ENCODE measurements around the gene CA14.

The CA14 gene

GRCh38 chr1:150267896-150268295 is 10.3 kb downstream of the CA14 start:
- no peak for ATAC-seq

DNA sequence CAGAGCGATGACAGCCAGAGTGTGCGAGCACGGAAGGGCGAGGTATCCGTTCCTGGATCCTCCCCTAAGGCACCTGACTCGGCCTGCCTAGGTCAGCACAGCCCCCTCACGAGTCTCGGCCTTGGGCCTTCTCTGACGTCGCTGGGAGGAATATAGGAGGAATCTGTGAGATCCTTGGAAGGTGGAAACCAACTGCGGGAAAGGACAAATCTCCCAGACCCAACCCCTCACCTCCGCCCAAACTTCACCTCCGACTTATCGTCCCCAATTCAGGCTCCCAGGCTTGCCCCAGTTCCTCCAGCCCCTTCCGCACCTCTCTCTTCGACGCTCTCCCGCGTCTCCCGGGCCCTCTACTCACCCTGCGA is 10.7 kb downstream of the CA14 start:
- TF ChIP-seq TOX (CRISPR knock-in tag; IDR thresholded peaks at IDR 0.05; ENCODE audit: borderline replicate concordance) (no peak), ZNF8 (CRISPR knock-in tag; IDR thresholded peaks at IDR 0.05) (no peak), ARNTL (CRISPR knock-in tag; IDR thresholded peaks at IDR 0.05; ENCODE audit: borderline replicate concordance, low read depth) (no peak), CSDC2 (CRISPR knock-in tag; IDR thresholded peaks at IDR 0.05) (no peak), SNAI2 (CRISPR knock-in tag; IDR thresholded peaks at IDR 0.05) (no peak), GLIS3 (CRISPR knock-in tag; IDR thresholded peaks at IDR 0.05) (no peak), BACH2 (CRISPR knock-in tag; IDR thresholded peaks at IDR 0.05; ENCODE audit: borderline replicate concordance) (no peak), POU6F1 (CRISPR knock-in tag; IDR thresholded peaks at IDR 0.05; ENCODE audit: borderline replicate concordance, low read depth) (no peak), TCF4 (CRISPR knock-in tag; IDR thresholded peaks at IDR 0.05; ENCODE audit: borderline replicate concordance) (no peak)
- TF ChIP-seq, protein P1, sequence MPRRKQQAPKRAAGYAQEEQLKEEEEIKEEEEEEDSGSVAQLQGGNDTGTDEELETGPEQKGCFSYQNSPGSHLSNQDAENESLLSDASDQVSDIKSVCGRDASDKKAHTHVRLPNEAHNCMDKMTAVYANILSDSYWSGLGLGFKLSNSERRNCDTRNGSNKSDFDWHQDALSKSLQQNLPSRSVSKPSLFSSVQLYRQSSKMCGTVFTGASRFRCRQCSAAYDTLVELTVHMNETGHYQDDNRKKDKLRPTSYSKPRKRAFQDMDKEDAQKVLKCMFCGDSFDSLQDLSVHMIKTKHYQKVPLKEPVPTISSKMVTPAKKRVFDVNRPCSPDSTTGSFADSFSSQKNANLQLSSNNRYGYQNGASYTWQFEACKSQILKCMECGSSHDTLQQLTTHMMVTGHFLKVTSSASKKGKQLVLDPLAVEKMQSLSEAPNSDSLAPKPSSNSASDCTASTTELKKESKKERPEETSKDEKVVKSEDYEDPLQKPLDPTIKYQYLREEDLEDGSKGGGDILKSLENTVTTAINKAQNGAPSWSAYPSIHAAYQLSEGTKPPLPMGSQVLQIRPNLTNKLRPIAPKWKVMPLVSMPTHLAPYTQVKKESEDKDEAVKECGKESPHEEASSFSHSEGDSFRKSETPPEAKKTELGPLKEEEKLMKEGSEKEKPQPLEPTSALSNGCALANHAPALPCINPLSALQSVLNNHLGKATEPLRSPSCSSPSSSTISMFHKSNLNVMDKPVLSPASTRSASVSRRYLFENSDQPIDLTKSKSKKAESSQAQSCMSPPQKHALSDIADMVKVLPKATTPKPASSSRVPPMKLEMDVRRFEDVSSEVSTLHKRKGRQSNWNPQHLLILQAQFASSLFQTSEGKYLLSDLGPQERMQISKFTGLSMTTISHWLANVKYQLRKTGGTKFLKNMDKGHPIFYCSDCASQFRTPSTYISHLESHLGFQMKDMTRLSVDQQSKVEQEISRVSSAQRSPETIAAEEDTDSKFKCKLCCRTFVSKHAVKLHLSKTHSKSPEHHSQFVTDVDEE (CRISPR knock-in tag; IDR thresholded peaks at IDR 0.05) = no peak
- TF ChIP-seq, protein P2, sequence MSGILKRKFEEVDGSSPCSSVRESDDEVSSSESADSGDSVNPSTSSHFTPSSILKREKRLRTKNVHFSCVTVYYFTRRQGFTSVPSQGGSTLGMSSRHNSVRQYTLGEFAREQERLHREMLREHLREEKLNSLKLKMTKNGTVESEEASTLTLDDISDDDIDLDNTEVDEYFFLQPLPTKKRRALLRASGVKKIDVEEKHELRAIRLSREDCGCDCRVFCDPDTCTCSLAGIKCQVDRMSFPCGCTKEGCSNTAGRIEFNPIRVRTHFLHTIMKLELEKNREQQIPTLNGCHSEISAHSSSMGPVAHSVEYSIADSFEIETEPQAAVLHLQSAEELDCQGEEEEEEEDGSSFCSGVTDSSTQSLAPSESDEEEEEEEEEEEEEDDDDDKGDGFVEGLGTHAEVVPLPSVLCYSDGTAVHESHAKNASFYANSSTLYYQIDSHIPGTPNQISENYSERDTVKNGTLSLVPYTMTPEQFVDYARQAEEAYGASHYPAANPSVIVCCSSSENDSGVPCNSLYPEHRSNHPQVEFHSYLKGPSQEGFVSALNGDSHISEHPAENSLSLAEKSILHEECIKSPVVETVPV (CRISPR knock-in tag; IDR thresholded peaks at IDR 0.05) = no peak
- ATAC-seq = peak; percentile 48

More at GRCh38 chr1:150267896-150268295, 10.3 kb downstream of the CA14 start:
- TF ChIP-seq ZNF70 (CRISPR knock-in tag; IDR thresholded peaks at IDR 0.05) = no peak
- TF ChIP-seq ZNF565 (CRISPR knock-in tag; conservative IDR thresholded peaks at IDR 0.05; ENCODE audit: low read depth) = no peak
- TF ChIP-seq, protein P2 (CRISPR knock-in tag; IDR thresholded peaks at IDR 0.05) = no peak
- no peak for TF ChIP-seq ESRRG (CRISPR knock-in tag; IDR thresholded peaks at IDR 0.05)
- no peak for TF ChIP-seq ZC3H10 (CRISPR knock-in tag; IDR thresholded peaks at IDR 0.05)
- no peak for TF ChIP-seq ZNF8 (CRISPR knock-in tag; IDR thresholded peaks at IDR 0.05)
- TF ChIP-seq BACH2 (CRISPR knock-in tag; IDR thresholded peaks at IDR 0.05; ENCODE audit: borderline replicate concordance) = no peak
- TF ChIP-seq, protein P1 (CRISPR knock-in tag; IDR thresholded peaks at IDR 0.05) = no peak
- TF ChIP-seq, protein P3, sequence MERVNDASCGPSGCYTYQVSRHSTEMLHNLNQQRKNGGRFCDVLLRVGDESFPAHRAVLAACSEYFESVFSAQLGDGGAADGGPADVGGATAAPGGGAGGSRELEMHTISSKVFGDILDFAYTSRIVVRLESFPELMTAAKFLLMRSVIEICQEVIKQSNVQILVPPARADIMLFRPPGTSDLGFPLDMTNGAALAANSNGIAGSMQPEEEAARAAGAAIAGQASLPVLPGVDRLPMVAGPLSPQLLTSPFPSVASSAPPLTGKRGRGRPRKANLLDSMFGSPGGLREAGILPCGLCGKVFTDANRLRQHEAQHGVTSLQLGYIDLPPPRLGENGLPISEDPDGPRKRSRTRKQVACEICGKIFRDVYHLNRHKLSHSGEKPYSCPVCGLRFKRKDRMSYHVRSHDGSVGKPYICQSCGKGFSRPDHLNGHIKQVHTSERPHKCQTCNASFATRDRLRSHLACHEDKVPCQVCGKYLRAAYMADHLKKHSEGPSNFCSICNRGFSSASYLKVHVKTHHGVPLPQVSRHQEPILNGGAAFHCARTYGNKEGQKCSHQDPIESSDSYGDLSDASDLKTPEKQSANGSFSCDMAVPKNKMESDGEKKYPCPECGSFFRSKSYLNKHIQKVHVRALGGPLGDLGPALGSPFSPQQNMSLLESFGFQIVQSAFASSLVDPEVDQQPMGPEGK (CRISPR knock-in tag; IDR thresholded peaks at IDR 0.05; ENCODE audit: borderline replicate concordance) = no peak
- TF ChIP-seq RARB (CRISPR knock-in tag; IDR thresholded peaks at IDR 0.05) = no peak
- no peak for TF ChIP-seq PPARA (CRISPR knock-in tag; IDR thresholded peaks at IDR 0.05; ENCODE audit: borderline replicate concordance)

Data from SK-N-SH treated with all-trans-retinoic acid at 6 μM for 48 hours (cell line).